Psoas muscle (tissue), 8 donors: ENCODE measurements around the gene NIPSNAP3A. TPM values are rescaled to one million over a fixed set of nuclear protein-coding genes. Genes with fewer than 3 reads are reported as not detected.
A peak's percentile ranks its signal among the peaks of the same experiment; 100 is the strongest.

Experiments
- ATAC-seq, 4 donors: fragments of 200-7000 bp; cut with Tn5 transposase; one replicate each; pipeline ENCODE4 v1.9.1; 2020; ENCODE audit warnings: moderate library complexity in 3 of 4, mild to moderate bottlenecking in 2 of 4
- DNase-seq, 2 donors: peaks; one replicate each; pipeline ENCODE4 v3.0.0-alpha.2; 2020
- H3K27ac ChIP-seq: fragments of 200-600 bp; one replicate; pipeline ENCODE4 v1.8.0; 2022
- H3K27me3 ChIP-seq, 3 donors: fragments of 200-600 bp in 1 of 3; one replicate each; pipeline versions ENCODE4 v1.6.1 to v1.8.0; 2013 to 2022; ENCODE audit warnings: low read length in 2 of 3, mild to moderate bottlenecking in 2 of 3, moderate library complexity in 1 of 3; ENCODE audit not compliant: insufficient read depth in 3 of 3
- H3K36me3 ChIP-seq, 2 donors: fragments of 200-600 bp in 1 of 2; one replicate each; pipeline versions ENCODE4 v1.6.1 to v1.8.0; 2013 to 2022; ENCODE audit warnings: low read depth in 1 of 2, mild to moderate bottlenecking in 1 of 2, moderate library complexity in 1 of 2; ENCODE audit not compliant: insufficient read depth in 1 of 2
- H3K4me1 ChIP-seq: fragments of 200-600 bp; one replicate; pipeline ENCODE4 v1.8.0; 2022
- H3K4me3 ChIP-seq: fragments of 200-600 bp; one replicate; pipeline ENCODE4 v1.8.0; 2022; ENCODE audit warnings: mild to moderate bottlenecking
- H3K9me3 ChIP-seq: fragments of 200-600 bp; one replicate; pipeline ENCODE4 v1.8.0; 2022
- CTCF ChIP-seq: fragments of 200-600 bp; IDR thresholded peaks from one replicate; pipeline ENCODE4 v1.8.0; 2022; ENCODE audit warnings: antibody characterized with exemption
- WGBS, 3 donors: extraction: QIAGEN DNeasy Blood & Tissue Kit; methylation state at CpG; one replicate each; pipeline versions ENCODE4 v1.1.6 to v1.1.7; 2013; 5-methylcytosine and 5-hydroxymethylcytosine counted together
- intact Hi-C, 2 donors: fragments of 100-400 bp; cut with DNase I; formaldehyde crosslinking; loops; one replicate each; pipeline versions ENCODE4 v1.11.0 to v1.14.2; 2022
- polyA plus RNA-seq, 3 donors: library from polyadenylated mRNA; stranded (reverse); fragments of 200-250 nt; gene quantifications; one replicate each; pipeline ENCODE4 v1.2.3, GENCODE V29; 2013
- total RNA-seq, 4 donors: library from RNA; stranded (reverse); fragmentation: NEBNext Ultra II Directional in 2 of 4; extraction: Animal tissue kit (Norgen Biotek cat#: 25700) in 2 of 4; gene quantifications; one replicate each; pipeline versions ENCODE4 v1.2.1 to v1.2.4, GENCODE V29; 2021 to 2023
- donor health status: healthy with polysubstance abuse.
- donor health status: DM: no; HTN: no; CAD: no; lungs with moderate emphysema.
- donor health status: Bipolar disorder and iron deficiency.
- donor health status: healthy.
- donor health status: DM: yes; HTN: yes; CAD: no.
- donor health status: DM: no; HTN: no; CAD: no.
- donor health status: DM: no; HTN: no; CAD: no.
- donor health status: DM: yes; HTN: yes; CAD: no.

Gene NIPSNAP3A
- total and polyA plus RNA-seq, 7 donors = 4.3 to 19.8 (median 9.3) TPM

DNA sequence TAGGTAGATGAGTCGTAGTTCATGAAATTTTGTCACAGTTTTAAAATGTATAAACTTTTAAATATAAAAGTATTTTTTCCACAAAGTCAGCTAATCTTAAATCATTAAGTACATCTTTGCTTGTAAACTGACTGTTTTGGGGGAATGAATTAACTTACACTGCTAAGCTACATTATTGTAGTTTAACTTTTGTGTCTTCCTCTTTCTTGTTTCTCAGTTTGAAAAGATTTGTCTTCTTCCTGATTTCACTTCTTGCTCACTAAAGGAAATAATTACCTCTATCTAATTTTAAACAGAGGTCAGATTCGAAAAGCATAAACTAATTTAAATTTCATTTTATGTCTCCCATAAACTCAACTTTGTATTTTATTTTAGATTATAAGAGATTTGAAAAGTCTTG lies 22.2 kb downstream of the NIPSNAP3A start:
- Histone ChIP-seq H3K9me3 (no peaks in the 10 kb centered on the region), H3K27ac (peak overlapping the region; percentile 56), H3K36me3 (peaks cover 0 to 17% of the 10 kb centered on the region in 2 donors), H3K4me3 (no peak overlapping the region), H3K4me1 (peaks cover 32% of the 10 kb centered on the region), H3K27me3 (no peaks in the 10 kb centered on the region)
- TF ChIP-seq CTCF = no peak
- intact Hi-C loops = no loop called here
- no peak for ATAC-seq
- DNase-seq = no peak
- 80 to 86% (median 81%) methylated on average over 2 of the region's 2 CpGs for WGBS, 3 donors

GRCh38 chr9:104772714-104773510 lies 25.4 kb downstream of the NIPSNAP3A start:
- TF ChIP-seq CTCF = no peak
- H3K27ac ChIP-seq = peak overlapping the region; percentile 81
- H3K4me3 ChIP-seq = peak overlapping the region; percentile 52
- H3K4me1 ChIP-seq = peaks cover 50% of the 10 kb centered on the region
- ATAC-seq (peak; percentile 56 to 77 (median 68)), DNase-seq (no peak)
- 18 to 31% (median 20%) methylated on average over 5 of the region's 5 CpGs for WGBS, 3 donors
- H3K9me3 ChIP-seq = no peaks in the 10 kb centered on the region
- intact Hi-C loops = no loop called here
- no peaks in the 10 kb centered on the region for H3K27me3 ChIP-seq
- peaks cover 0 to 17% of the 10 kb centered on the region in 2 donors for H3K36me3 ChIP-seq

DNA sequence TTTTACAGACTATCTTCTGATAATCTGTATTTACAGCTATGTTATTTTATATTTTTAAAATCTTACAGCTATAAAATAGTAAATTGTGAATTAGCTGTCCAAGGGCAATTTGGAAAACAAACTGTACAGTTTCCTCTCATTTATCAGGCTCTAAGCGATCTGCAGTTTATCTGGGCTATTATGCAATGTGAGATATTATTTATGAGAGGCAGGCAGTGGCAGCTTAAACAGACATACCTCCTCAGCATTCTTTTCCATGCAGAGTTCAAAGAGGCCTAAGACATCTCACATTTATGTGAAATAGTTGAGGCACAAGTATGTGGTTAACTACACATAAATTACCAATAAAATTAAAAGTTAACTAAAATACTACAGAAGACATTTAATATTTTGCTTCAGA lies 26.6 kb downstream of the NIPSNAP3A start:
- intact Hi-C loops = no loop called here
- Histone ChIP-seq H3K4me1 (peaks cover 52% of the 10 kb centered on the region), H3K27me3 (no peaks in the 10 kb centered on the region), H3K4me3 (peak overlapping the region; percentile 52), H3K9me3 (no peaks in the 10 kb centered on the region), H3K36me3 (peaks cover 0 to 15% of the 10 kb centered on the region in 2 donors), H3K27ac (peak overlapping the region; percentile 81)
- peak in 3 of 4 donors; percentile 34 to 63 (median 48) for ATAC-seq
- no peak for TF ChIP-seq CTCF
- no peak for DNase-seq
- 24 to 33% (median 25%) methylated on average over 1 of the region's 1 CpG for WGBS, 3 donors

- Histone ChIP-seq H3K4me1 (peaks cover 52% of the 10 kb centered on the region), H3K36me3 (peaks cover 0 to 22% of the 10 kb centered on the region in 2 donors), H3K27ac (peak overlapping the region; percentile 81), H3K9me3 (no peaks in the 10 kb centered on the region), H3K4me3 (peak overlapping the region; percentile 52), H3K27me3 (no peaks in the 10 kb centered on the region)
- ATAC-seq = peak; percentile 81 to 90 (median 85)
- no peak for DNase-seq
- no peak for TF ChIP-seq CTCF
- WGBS, 3 donors = 48 to 61% (median 50%) methylated on average over 11 of the region's 11 CpGs
- intact Hi-C loops = no loop called here
These were observed 27.5 kb downstream of the NIPSNAP3A start for GRCh38 chr9:104774831-104775573.
